ENCODE measurements around the gene GTPBP3. TPM values are rescaled to one million over a fixed set of nuclear protein-coding genes. Genes with fewer than 3 reads are reported as not detected.
A peak's percentile ranks its signal among the peaks of the same experiment; 100 is the strongest.

GTPBP3 gene
- total and polyA plus RNA-seq, 2 of the 13 experiments (the other 11 are each of a cell fraction or from before 2014, with no cell fraction given): 17.5 to 30.0 TPM

DNA sequence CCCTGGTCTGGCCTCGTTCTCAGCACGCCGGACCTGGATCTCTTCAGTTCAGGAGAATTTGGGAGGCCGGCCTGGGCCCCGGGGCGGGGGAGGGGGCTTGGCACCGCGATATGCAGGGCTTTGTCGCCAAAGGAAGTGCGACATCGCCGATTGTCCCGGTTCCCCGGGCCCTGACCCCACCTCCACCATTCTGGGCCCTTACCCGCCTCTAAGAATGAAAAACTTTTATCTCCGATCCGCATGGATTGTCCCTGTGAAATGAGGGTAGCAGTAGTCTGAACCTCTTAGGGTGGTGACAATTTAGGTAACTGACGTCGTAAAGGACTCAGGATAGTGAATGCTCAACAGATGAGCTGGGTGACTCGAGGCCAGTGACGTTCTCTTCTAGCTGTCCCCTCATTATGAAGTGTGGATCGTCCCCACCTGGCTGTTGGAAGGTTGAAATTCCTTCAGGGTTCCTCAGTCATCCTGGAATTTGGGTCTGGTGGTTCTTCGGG is 27.3 kb upstream of the GTPBP3 start (continued):
- TF ChIP-seq ZNF30 (CRISPR knock-in tag; IDR thresholded peaks at IDR 0.05): 0 out of 2 replicates have a peak, but pooled peaks have one; percentile 46
- no peak for TF ChIP-seq ZNF879 (CRISPR knock-in tag; IDR thresholded peaks at IDR 0.05)
- TF ChIP-seq, protein P1, sequence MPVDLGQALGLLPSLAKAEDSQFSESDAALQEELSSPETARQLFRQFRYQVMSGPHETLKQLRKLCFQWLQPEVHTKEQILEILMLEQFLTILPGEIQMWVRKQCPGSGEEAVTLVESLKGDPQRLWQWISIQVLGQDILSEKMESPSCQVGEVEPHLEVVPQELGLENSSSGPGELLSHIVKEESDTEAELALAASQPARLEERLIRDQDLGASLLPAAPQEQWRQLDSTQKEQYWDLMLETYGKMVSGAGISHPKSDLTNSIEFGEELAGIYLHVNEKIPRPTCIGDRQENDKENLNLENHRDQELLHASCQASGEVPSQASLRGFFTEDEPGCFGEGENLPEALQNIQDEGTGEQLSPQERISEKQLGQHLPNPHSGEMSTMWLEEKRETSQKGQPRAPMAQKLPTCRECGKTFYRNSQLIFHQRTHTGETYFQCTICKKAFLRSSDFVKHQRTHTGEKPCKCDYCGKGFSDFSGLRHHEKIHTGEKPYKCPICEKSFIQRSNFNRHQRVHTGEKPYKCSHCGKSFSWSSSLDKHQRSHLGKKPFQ (CRISPR knock-in tag; IDR thresholded peaks at IDR 0.05; ENCODE audit: insufficient replicate concordance): peak; percentile 59

DNA sequence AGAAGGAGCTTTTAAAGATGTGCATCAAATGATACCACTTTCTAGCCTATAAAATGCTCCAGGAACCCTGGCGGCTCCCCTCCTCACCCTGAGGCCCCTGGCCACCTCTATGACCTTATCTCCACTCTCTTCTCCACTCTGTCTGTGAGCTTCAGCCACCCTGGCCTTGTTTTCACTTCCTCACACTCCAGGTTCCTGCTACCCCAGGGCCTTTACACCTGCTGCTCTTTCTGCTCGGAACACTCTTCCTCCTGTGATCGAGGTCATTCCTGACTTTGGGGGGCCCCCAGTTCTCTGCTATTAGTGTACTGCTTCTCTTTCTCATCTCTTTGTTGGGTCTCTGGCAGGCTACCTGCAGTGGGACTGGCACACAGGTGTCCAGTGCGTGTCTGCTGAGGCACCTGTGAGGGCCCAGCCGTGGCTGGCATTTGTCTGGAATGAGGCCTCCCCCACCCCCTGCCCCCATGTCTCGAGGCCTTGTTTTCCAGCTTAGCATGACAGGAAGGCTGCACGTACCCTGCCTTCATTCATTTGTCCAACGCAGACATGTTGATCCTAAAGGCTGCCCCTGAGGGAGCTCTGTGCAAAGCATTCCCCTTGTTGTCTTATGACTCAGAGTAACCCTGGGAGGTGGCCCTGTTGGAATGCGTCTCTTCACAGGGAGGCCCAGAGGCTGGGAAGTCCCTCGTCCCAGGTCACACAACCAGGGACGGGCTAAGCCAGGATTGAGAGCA is 25.7 kb upstream of the GTPBP3 start:
- Histone ChIP-seq H3K9ac (ENCODE audit: insufficient read depth, low read depth, low read length) (peak overlapping the region; percentile 46), H3K4me2 (ENCODE audit: low read depth, low read length) (peak overlapping the region; percentile 65), H3K9me3 (ENCODE audit: low read length) (no peaks in the 10 kb centered on the region), H3K36me3 (replicated peaks in 1 of 2; ENCODE audit: control insufficient read depth in 1 of 2, insufficient read depth in 2 of 2, low read length in 2 of 2) (peaks cover 12 to 20% of the 10 kb centered on the region in 2 experiments; a peak in 4 of 5 replicates), H2AFZ (ENCODE audit: low read length) (no peak overlapping the region), H3K4me1 (ENCODE audit: insufficient read depth, low read length) (peaks cover 36% of the 10 kb centered on the region), H3K27ac (ENCODE audit: extremely low read length, insufficient read depth, low read length) (peak overlapping the region; percentile 55), H4K20me1 (ENCODE audit: insufficient read depth, low read length) (peaks cover 7% of the 10 kb centered on the region), H3K79me2 (ENCODE audit: insufficient read depth, low read length) (peaks cover 27% of the 10 kb centered on the region), H3K27me3 (ENCODE audit: control insufficient read depth in 1 of 2, insufficient read depth in 2 of 2, low read length in 2 of 2) (no peaks in the 10 kb centered on the region; a peak in 1 of 5 replicates), H3K4me3 (replicated peaks in 1 of 3; ENCODE audit: insufficient read depth in 1 of 3, low read depth in 2 of 3, low read length in 3 of 3) (peak overlapping the region in 1 of 3 experiments; percentile 49; a peak in 3 of 6 replicates)
- ChIA-PET POLR2A (interaction anchor here (1.0 to 1.6 kb wide), 4 partner anchors 11 to 108 kb away, joined by 3 to 4 read pairs (median 4); partner anchors contain the start of gene USE1), CTCF (ENCODE audit: low intra/inter-chr PET ratio, low total read pairs) (no interaction called here)
- in situ Hi-C loops (cut with HindIII; ENCODE audit: extremely low pct_ligation_motif_present, low pct_unique_long_range_greater_than_20kb) (no loop called here), intact Hi-C loops (cut with micrococcal nuclease; ENCODE audit: unreplicated experiment) (no loop called here)
- peak; percentile 21 for FAIRE-seq
- peak; percentile 44 for ATAC-seq
- no TSS peak for BruUV-seq (replicated peaks)
- DNase-seq (ENCODE audit: low spot score): peak; percentile 76
- 60% methylated on average over 8 of the region's 11 CpGs for WGBS (ENCODE audit: low lambda C conversion rate)
- no peak for TF ChIP-seq NR2C2 (CRISPR knock-in tag; IDR thresholded peaks at IDR 0.05; ENCODE audit: borderline replicate concordance)
- no peak for TF ChIP-seq ZNF124 (CRISPR knock-in tag; IDR thresholded peaks at IDR 0.05)
- TF ChIP-seq SMAD1 (CRISPR knock-in tag; IDR thresholded peaks at IDR 0.05; ENCODE audit: borderline replicate concordance, low read depth): no peak
- TF ChIP-seq NR0B2 (CRISPR knock-in tag; IDR thresholded peaks at IDR 0.05): peak; percentile 16; the same call in 1 of the 2 replicates
- TF ChIP-seq FOXA1 (IDR thresholded peaks at IDR 0.05): no peak
- TF ChIP-seq FOXA1 (CRISPR knock-in tag; IDR thresholded peaks at IDR 0.05): 0 out of 2 replicates have a peak, but pooled peaks have one; percentile 26
- no peak for TF ChIP-seq ZBTB1 (CRISPR knock-in tag; IDR thresholded peaks at IDR 0.05; ENCODE audit: borderline replicate concordance)
- no peak for TF ChIP-seq HOXA7 (CRISPR knock-in tag; IDR thresholded peaks at IDR 0.05)
- no peak for TF ChIP-seq MYC (CRISPR knock-in tag; IDR thresholded peaks at IDR 0.05; ENCODE audit: borderline replicate concordance)
- TF ChIP-seq PHF8 (CRISPR knock-in tag; IDR thresholded peaks at IDR 0.05): no peak
- TF ChIP-seq KLF6 (CRISPR knock-in tag; IDR thresholded peaks at IDR 0.05): no peak
- no peak for TF ChIP-seq ZNF574 (CRISPR knock-in tag; IDR thresholded peaks at IDR 0.05)
- TF ChIP-seq ZNF607 (CRISPR knock-in tag; IDR thresholded peaks at IDR 0.05; ENCODE audit: borderline replicate concordance): no peak
- TF ChIP-seq ZFP41 (CRISPR knock-in tag; IDR thresholded peaks at IDR 0.05; ENCODE audit: borderline replicate concordance): no peak
